CD4-positive, alpha-beta T cell treated with Interleukin-17A for 4 hours (primary cell): ENCODE results near the gene SLC20A1.
A peak's percentile ranks its signal among the peaks of the same experiment; 100 is the strongest.

Experiments used
- DNase-seq: peaks from one replicate; pipeline ENCODE4 v3.0.0-alpha.2; 2020; ENCODE audit warnings: mixed read lengths

The SLC20A1 gene

GRCh38 chr2:112627060-112628040 is 18.4 kb upstream of the SLC20A1 start:
- DNase-seq: no peak

GRCh38 chr2:112629224-112629623 is 16.5 kb upstream of the SLC20A1 start:
- DNase-seq: no peak

- no peak for DNase-seq
Measured at GRCh38 chr2:112629823-112630222, 15.9 kb upstream of the SLC20A1 start.

- no peak for DNase-seq
Measured at GRCh38 chr2:112630268-112630667, 15.5 kb upstream of the SLC20A1 start.

- no peak for DNase-seq
Measured at GRCh38 chr2:112633708-112634107, 12.0 kb upstream of the SLC20A1 start.

- peak; percentile 63 for DNase-seq
Measured at GRCh38 chr2:112634153-112634873, 11.4 kb upstream of the SLC20A1 start.

- no peak for DNase-seq
Measured at GRCh38 chr2:112634874-112635157, 10.9 kb upstream of the SLC20A1 start.

- DNase-seq: no peak
Measured at GRCh38 chr2:112636605-112637288, 9.0 kb upstream of the SLC20A1 start.

GRCh38 chr2:112637289-112637660 is 8.5 kb upstream of the SLC20A1 start:
- DNase-seq: no peak

- DNase-seq: no peak
Measured at GRCh38 chr2:112639936-112640335, 5.8 kb upstream of the SLC20A1 start.

- no peak for DNase-seq
Measured at GRCh38 chr2:112640467-112640799, 5.3 kb upstream of the SLC20A1 start.

GRCh38 chr2:112640800-112641675 is 4.7 kb upstream of the SLC20A1 start:
- no peak for DNase-seq

- no peak for DNase-seq
Measured at GRCh38 chr2:112641701-112642100, 4.0 kb upstream of the SLC20A1 start.

GRCh38 chr2:112642561-112642960 is 3.2 kb upstream of the SLC20A1 start:
- DNase-seq: no peak

GRCh38 chr2:112642966-112643365 is 2.8 kb upstream of the SLC20A1 start:
- no peak for DNase-seq

- DNase-seq: no peak
Measured at GRCh38 chr2:112643488-112643887, 2.3 kb upstream of the SLC20A1 start.

- no peak for DNase-seq
Measured at GRCh38 chr2:112644155-112644932, 1.4 kb upstream of the SLC20A1 start.

- DNase-seq: no peak
Measured at GRCh38 chr2:112644933-112645309, 818 bp upstream of the SLC20A1 start.

- DNase-seq: peak; percentile 64
Measured at GRCh38 chr2:112646102-112646719, 472 bp downstream of the SLC20A1 start.

- peak; percentile 26 for DNase-seq
Measured at GRCh38 chr2:112646791-112647689, 1.3 kb downstream of the SLC20A1 start.
